ENCODE results near the gene BIRC7. TPM values are rescaled to one million over a fixed set of nuclear protein-coding genes. Genes with fewer than 3 reads are reported as not detected.

The BIRC7 gene
- total RNA-seq, 1 experiment from 2014 or later, result 0.96 TPM

GRCh38 chr20:63289311-63290135 lies 53.8 kb downstream of the BIRC7 start (continued):
- no peak for TF ChIP-seq REST (IDR thresholded peaks at IDR 0.05; ENCODE audit: low read depth)
- TF ChIP-seq CBX3 (IDR thresholded peaks at IDR 0.05; ENCODE audit: low read depth), result no peak
- no peak for TF ChIP-seq ELF1 (IDR thresholded peaks at IDR 0.05; ENCODE audit: borderline replicate concordance, low read depth)

MicroRNA genes within 50 kb of the gene (microRNA counts, 767-probe panel; counts per million panel counts)
- not detected for microRNA hsa-miR-3196

Small RNA genes within 50 kb of the gene (microRNA-seq; reads per million reads assigned to microRNA genes)
- not detected for gene MIR3196 (ENCODE audit: borderline number of aligned reads)
- gene MIR4326 (ENCODE audit: borderline number of aligned reads), result not detected

Other genes starting within 250 kb of the BIRC7 start
- gene BHLHE23, start 228.9 kb upstream of the BIRC7 start, total RNA-seq (2021; ENCODE audit: unreplicated experiment), result not detected
- 42.8 TPM for gene YTHDF1, start 19.8 kb upstream of the BIRC7 start, total RNA-seq (2021; ENCODE audit: unreplicated experiment)
- not detected for gene NKAIN4, start 18.6 kb downstream of the BIRC7 start, total RNA-seq (2021; ENCODE audit: unreplicated experiment)
- gene ARFGAP1, start 36.9 kb downstream of the BIRC7 start, total RNA-seq (2021; ENCODE audit: unreplicated experiment), result 94.4 TPM
- 0.34 TPM for gene COL20A1, start 57.3 kb downstream of the BIRC7 start, total RNA-seq (2021; ENCODE audit: unreplicated experiment)
- not detected for gene CHRNA4, start 125.4 kb downstream of the BIRC7 start, total RNA-seq (2021; ENCODE audit: unreplicated experiment)
- gene KCNQ2, start 236.8 kb downstream of the BIRC7 start, total RNA-seq (2021; ENCODE audit: unreplicated experiment), result 86.5 TPM